Retina (tissue), 1 donor: ENCODE measurements around the gene KDM2A.

Experiments used
- DNase-seq: peaks from one replicate; pipeline ENCODE4 v3.0.0-alpha.2; 2016

The KDM2A gene

GRCh38 chr11:67118801-67119584 is at the start of gene KDM2A:
Gene KDM2A, plus strand, starts transcription at chr11:67119263. Its CDS starts 2,054 bp downstream, at chr11:67121317.
- DNase-seq, result peak; percentile 94

GRCh38 chr11:67071420-67072284 is 47.4 kb upstream of the KDM2A start:
- peak; percentile 91 for DNase-seq

- DNase-seq, result no peak
Measured at GRCh38 chr11:67072295-67072694, 46.8 kb upstream of the KDM2A start.

- DNase-seq, result no peak
Measured at GRCh38 chr11:67073908-67074307, 45.2 kb upstream of the KDM2A start.

GRCh38 chr11:67076202-67076601 is 42.9 kb upstream of the KDM2A start:
- no peak for DNase-seq

- DNase-seq, result peak; percentile 42
Measured at GRCh38 chr11:67079065-67079705, 39.9 kb upstream of the KDM2A start.

GRCh38 chr11:67082071-67082791 is 36.8 kb upstream of the KDM2A start:
- peak; percentile 29 for DNase-seq

- no peak for DNase-seq
Measured at GRCh38 chr11:67083786-67084366, 35.2 kb upstream of the KDM2A start.

- DNase-seq, result no peak
Measured at GRCh38 chr11:67085617-67086016, 33.4 kb upstream of the KDM2A start.

- no peak for DNase-seq
Measured at GRCh38 chr11:67090717-67091116, 28.3 kb upstream of the KDM2A start.

- no peak for DNase-seq
Measured at GRCh38 chr11:67095214-67095507, 23.9 kb upstream of the KDM2A start.

GRCh38 chr11:67098799-67099429 is 20.1 kb upstream of the KDM2A start:
- DNase-seq, result no peak

- peak; percentile 46 for DNase-seq
Measured at GRCh38 chr11:67099831-67100324, 19.2 kb upstream of the KDM2A start.

- no peak for DNase-seq
Measured at GRCh38 chr11:67102664-67103063, 16.4 kb upstream of the KDM2A start.

GRCh38 chr11:67105964-67106363 is 13.1 kb upstream of the KDM2A start:
- DNase-seq, result no peak

GRCh38 chr11:67111261-67111660 is 7.8 kb upstream of the KDM2A start:
- DNase-seq, result no peak

GRCh38 chr11:67113231-67113721 is 5.8 kb upstream of the KDM2A start:
- no peak for DNase-seq

- DNase-seq, result no peak
Measured at GRCh38 chr11:67114275-67114896, 4.7 kb upstream of the KDM2A start.

GRCh38 chr11:67116758-67117105 is 2.3 kb upstream of the KDM2A start:
- DNase-seq, result no peak

GRCh38 chr11:67117176-67117575 is 1.9 kb upstream of the KDM2A start:
- DNase-seq, result no peak

GRCh38 chr11:67117672-67118180 is 1.3 kb upstream of the KDM2A start:
- peak; percentile 60 for DNase-seq
